Activated CD4-positive, CD25-positive, alpha-beta regulatory T cell treated with anti-CD3 and anti-CD28 coated beads, Interleukin-2, amount 50 U/mL, for 16 hours (primary cell): ENCODE data around the gene CCDC187.

ENCODE experiments used
- DNase-seq: peaks from one replicate; pipeline ENCODE4 v3.0.0-alpha.2; 2020; ENCODE audit warnings: low read depth, low spot score

The CCDC187 gene

DNA sequence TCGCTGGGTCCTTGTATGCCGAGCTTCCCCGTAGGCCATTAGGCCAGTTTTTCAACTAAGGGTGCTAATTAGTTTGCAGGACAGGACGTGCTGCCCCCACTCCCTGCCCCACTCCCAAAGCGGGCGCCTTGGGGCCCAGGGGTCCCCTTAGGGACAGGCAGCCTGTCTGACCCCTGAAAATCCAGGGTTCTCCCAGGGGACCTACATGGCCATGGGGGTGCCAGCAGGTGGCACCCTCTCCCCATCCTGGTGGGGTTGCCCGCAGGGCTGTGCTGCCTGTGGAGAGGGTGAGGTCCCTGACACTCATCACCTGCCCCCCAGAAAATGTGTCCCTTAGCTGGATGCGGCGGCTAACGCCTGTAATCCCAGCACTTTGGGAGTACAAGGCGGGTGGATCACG is 8.5 kb upstream of the CCDC187 start:
- no peak for DNase-seq

DNA sequence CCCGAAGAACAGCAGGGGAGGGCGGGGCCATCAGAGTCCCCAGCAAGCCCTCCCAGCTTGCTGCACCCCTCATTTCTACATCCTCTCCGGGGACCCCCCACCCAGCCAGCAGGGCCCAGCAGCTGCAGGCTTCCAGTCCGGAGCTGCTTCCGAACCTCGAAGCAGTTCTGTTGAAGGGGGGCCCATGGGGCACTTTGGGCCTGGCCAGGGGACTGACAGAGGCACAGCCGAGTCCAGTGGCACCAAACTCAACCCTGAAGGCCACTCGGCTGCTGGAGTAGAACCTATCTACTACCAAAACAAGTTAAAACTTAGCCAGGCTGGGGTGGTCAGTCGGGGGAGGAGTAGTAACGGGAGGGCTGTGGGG is 8.1 kb upstream of the CCDC187 start:
- no peak for DNase-seq

DNA sequence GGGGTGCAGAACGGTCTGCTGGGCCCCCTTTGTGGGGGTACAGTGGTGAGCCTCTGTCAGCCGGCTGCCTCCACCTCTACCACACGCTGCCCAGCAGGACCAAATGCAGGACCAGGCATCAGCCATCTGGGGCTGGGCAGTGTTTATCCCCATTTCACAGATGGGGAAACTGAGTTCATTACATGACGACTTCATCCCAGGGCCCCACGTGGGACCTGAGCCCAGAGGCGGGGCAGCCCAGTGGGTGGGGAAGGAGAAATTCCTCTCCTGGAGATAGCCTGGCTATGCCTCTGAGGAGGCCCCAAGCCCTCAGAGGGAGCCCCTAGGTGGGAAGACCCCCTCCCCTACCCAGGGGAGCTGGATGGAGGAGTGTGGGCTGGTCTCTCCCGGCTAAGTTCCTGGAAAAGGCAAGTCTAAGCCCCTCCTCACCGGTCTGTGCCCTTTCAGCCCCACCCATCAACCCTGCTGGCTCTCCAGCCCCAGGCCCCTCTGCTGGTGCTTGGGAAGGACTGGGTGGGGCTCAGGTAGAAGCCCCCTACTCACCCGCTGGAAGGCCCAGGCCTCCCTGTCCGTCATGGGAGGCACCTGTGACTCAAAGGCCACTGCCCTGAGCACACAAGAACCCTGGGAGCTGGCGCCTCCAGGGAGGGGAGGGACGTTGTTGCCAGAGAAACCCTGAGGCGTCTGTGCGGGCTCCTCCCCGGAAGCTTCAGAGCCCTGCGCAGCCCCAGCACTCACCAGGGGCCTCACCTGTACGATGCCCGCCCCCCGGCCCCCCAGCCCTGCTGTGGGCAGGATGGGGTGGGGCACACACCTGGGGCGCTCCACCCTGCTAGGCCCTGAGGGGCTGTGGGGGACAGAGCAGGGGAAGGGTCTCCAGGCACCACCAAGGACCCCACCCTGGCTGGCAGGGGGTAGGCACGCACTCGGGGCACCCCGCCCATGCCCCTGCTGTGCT is 7.4 kb upstream of the CCDC187 start:
- no peak for DNase-seq

DNA sequence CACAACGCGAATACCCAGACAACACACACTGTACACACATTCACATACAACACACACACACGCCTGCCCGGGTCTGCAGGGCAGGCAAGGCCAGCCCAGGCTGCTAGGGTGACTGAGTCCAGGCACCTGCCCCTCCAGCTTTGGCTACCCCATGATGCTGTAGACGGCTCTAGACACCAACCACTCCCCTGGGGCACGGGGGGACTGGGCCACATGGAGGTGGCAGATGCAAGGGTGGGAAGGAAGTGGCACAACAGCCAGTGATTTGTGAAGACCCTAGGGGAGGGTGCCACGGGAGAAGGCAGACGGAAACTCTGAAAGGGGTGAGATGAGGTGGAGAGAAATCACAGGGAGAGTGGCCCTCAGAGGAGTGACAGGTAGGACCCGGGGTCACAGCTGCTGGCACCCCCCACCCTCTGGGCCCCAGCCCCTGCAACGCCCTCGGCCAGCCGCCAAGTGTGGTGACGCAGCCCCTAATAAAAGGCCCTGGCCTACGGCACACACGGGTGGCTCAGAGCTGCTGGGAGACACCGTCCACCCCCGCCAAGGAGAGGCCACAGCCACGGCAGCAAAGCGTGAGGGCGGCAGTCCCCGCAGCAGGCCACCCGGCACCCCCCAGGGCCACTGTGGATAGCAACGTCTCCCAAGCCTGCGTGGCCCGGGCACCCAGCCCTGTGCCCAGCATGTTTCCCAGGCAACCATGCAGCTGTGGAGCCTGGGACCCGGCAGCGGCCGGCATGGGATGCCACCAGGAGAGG is 6.6 kb upstream of the CCDC187 start:
- no peak for DNase-seq

DNA sequence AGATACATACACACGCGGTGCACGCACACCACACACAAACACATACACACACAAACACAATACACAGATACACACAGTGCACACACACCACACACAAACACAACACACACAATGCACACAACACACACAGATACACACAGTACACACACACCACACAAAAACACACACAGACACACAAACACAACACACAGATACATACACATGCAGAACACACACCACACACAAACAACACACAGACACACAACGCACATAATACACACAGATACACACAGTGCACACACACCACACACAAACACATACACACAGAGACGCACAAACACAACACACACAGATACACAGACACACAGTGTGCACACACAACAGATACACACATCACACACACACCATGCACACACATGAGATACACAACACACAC is 5.9 kb upstream of the CCDC187 start:
- no peak for DNase-seq

DNA sequence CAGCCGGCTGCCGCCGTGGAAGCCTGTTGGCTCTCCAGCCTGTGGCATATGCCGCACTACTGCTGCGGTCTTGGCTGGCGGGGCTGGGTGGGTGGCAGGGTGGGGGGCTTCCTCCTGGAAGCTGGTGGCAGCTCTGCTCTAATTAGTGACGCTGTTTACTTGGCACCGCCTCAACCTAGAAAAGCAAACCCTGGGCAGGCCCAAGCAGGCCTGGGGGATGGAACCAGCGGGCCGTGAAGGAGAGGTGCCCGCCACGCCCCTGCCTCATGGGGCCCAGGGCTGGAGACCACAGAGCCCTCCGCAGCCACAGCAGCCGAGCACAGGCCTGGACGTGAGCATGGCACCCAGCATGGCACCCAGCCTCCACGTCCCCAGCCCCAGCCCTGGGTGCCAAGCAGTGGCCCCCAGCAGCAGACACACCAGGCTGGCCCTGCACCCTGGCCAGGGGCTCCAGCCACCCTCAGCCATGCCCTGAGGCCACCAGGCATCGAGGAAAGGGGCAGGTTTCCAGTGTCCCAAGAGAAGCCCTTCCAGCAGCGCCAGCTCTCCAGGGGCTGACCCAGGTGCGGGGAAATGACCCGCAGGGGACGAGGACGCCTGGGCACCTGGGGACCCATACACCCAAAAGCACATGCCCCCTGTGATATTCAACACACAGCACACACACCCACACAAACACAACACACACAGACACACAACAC is 5.4 kb upstream of the CCDC187 start:
- no peak for DNase-seq

DNA sequence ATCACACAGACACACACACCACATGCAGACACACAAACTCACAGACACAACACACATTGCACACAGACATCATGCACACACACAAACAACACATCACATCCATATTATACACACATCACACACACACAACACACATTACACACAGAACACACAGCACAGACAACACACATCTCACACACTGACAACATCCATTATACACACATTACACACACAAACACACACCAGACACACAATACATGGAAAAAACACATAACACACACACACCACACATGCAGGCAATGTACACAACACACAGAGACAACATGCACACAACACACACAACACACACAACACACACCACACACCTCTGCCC is 4.8 kb upstream of the CCDC187 start:
- no peak for DNase-seq

DNA sequence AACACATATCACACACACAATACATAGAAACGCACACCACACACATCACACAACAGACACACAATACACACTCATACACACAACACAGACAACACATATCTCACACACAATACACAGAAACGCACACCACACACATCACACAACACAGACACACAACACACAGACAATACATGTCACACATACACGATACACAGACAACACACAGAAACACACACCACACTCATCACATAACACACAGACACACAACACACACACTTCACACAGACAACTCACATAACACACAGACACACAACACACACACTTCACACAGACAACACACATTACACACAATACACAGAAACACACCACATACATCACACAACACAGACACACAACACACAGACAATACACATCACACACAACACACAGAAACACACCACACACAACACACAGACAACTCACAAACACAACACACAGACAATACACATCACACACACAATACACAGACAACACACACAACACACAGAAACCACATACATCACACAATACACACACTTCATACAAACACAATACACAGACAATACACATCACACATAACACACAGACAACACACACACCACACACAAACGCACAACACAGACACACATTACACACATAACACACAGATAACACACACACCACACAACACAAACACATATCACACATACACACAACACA is 4.3 kb upstream of the CCDC187 start:
- DNase-seq, result no peak

DNA sequence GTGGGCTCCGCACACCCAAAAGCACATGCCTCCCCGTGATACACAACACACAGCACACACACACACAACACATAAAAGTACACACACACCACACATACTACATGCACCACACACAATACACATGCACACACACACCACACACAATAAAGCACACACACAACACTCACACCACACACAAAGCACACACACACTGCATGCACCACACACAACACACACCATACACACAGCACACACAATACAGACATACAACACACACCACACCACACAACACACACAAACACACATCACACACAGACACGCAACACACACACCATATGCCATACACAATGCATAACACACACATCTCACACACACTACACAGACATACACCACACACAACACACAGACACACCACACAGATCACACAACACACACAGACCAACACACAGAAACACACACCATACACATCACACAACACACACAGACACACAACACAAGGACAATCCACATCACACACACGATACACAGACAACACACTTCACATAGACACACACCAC is 3.4 kb upstream of the CCDC187 start:
- no peak for DNase-seq

DNA sequence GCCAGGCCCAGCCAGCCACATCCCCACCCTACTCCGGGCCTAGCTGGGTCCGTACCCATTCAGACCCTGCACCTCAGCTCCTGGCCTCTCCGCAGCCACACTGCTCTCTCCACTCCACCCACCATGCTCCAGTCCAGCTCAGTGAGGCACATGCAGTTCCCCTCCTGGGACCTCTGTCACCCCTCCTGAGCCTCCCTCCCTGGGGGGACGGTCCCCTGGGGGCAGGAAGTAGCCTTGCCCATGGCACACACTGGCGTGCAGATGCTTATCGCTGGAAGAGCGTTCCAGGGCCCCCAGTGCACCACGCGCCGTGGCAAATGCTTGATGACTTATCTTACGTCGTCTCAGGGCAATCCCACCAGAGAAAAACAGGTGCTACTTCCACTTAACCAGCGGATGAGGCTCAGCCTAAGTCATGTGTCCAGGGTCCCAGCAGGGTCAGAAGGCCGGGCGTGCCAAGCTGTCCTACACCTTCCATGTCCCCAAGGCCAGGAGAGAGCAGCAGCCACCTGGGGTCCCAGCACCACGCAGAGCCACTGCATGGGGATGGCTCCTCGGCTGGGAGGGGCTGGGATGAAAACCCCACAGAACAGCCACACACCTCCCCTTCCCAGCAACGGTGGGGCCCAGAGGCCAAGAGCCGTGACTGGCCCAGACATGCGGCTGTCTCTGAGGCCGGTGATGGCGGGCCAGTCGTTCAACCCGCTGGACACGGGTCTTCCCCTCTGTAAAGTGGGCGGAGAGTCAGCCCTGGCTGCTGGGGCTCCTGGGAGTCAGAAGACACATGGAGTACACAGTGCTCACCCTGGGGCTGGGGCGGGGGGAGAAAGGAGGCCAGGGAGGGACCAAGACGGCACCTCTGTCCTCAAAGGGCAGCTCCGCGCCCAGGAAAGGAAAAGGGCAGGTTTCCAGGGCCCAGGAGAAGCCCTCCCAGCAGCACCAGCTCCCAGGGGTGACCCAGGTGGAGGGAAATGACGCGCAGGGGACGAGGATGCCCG is 2.6 kb upstream of the CCDC187 start:
- no peak for DNase-seq

DNA sequence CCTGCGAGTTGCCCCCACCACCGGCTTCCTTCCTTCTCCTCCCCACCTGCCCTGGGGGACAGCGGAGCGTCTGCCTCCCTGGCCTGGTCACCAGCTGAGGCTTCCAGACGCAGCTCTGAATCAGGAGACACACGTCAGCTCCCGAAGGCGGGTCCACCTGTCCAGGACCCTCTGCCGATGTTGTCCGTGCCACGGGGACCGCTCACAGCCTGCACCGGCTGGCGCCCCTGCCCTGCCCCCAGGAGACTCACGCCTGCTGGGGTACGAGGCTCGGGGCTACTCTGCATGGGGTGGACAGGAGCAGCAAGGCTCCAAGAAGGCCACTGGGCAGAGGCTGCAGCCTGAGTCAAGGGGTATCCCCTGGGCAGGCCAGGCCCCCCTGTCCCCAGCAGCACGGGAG is 1.9 kb upstream of the CCDC187 start:
- DNase-seq, result no peak

DNA sequence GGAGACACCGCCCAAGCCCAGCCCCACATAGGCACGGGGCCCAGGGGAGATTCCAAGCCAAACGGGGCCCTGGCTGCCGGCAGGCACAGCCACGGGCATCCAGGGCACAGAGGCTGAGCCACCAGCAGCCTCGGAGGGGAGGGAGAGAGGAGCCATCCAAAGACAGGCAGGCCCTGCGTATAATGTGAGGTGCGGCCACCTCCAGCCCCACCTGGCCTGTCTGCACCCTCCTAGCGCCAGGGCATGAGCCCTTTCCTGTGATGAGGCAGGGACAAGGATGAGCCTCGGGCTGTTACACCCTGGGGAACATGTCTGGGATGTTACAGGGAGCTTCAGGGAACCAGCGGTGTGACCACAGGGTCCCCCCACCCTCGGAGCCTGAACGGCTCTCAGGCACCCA is 1.1 kb upstream of the CCDC187 start:
- no peak for DNase-seq

DNA sequence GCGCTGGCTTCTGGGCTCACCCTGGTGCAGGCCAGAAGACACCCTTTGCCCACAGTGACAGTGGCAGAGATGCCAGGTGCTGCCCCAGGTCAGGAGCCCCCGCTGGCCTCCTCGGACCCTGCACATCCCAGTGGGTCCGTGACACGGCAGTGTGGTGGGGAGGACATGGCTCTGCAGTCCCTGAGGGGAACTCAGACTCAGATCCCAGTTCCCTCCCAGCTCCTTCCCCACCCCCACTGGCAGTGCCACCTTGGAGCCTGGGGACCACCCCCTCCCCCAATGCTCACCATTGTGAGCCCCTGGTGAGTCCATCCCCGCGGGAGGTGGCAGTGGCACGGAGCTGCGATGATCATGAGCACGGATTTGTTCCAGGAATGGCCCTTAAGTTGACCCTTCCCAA is 562 bp upstream of the CCDC187 start:
- no peak for DNase-seq

DNA sequence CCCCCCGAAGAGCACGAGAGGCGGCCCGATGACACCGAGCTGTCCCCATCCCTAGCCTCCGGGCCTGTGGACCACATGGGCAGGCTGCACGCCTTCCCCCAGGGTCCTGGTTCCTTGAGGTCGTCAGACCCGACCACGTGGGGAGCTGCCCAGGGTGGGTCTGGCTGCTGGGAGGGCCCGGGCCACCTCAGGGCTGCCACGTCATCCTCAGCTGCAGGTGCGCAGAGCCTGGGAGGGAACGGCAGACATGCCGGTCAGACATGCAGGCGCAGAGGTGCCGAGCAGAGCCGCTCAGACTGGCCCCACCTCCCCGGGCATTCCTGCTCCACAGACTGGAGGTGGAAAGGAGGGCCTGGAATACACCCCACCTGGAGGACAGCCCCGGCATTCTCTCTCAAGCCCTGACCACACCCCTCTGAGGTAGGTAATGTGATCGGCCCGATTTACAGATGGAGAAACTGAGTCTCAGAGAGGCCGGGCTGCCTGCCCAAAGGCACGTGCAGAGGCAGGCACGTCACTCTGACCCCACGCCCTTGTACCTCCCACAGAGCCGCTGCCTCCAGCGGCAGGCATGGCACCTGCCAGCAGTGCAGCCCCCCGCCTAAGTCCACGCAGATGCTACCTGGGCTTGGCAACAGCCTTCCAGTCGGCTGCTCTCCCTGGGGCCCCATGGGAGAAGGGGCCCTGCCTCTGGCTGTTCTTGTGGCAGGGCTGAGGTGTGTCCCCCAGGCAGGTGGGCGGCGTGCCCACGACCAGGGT is 649 bp downstream of the CCDC187 start:
- DNase-seq, result no peak

DNA sequence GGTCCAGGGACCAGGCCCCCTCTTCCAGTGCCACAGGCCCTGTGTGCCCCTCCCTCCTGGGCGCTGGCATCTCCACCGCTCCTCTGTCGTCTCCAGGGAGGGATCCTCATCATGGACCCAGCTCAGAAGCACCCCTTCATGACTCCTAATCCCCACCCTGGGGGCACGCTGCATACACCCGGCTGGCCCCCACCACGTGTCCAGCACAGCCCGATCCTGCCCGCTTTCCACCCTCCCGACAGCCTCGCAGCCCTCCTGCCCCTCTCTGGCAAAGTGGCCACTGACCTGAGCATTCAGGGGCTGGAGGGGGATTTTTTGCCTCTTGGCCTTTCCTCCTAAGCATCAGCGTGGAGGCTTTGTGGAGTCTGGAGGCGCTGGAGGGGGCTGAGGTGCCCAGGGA is 1.4 kb downstream of the CCDC187 start:
- DNase-seq, result no peak

DNA sequence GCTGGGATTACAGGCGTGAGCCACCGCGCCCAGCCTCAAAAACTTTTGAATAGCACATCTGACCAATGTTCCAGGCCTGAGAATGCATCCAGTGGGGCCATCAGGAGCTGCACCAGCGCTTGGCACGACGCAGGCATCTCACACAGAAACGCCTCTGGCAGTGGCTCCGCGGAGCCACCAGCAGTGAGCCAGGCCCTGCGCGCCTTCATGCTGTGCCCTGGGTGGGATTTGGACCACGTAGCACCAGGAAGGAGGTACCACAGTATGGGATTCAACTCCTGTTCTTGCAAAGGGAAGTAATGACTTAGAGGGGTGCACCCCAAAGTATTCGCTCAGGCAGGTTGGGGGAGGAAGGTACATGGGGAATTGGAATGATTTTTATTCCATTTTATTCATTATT is 3.0 kb downstream of the CCDC187 start:
- DNase-seq, result no peak

DNA sequence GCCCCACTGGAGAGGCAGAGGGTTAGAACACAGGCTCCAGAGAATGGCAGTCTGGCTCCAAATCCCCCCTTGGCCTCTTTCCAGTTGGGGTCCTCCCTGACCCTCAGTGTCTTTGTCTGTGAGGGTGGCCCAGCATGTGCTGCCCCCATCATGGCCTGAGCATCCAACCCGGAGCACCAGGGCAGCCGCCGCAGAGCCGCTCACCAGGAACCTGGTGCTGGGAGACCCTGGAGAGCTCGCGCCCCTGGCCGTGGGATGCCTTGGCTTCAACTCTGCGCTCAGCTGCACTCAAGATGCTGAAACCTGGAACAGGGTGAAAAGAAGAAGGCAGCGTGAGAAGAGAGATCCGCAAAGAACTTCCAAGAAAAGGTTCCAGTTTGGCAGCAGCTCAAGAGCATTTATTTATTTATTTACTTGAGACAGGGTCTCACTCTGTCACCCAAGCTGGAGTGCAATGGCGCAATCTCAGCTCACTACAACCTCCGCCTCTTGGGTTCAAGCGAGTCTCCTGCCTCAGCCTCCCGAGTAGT is 3.8 kb downstream of the CCDC187 start:
- DNase-seq, result no peak

DNA sequence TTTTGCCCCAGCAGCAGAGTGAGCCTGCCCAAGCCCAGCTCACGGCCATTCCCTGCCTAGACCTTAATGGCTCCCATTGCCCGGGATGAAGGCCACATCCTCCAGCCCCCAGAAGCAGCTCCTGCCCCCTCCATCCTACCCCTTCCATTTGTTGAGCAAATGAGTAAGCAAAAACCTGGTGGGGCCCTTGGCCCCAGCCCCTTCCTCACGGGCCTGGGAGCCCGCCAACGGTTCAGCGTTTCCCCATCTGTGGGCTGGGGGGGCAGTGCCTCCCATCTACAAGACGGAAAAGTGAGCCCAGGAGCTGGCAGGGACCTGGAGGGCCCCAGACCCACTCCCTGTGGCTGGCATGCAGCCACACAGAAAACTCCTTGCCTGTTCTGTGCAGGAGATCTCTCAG is 4.4 kb downstream of the CCDC187 start:
- no peak for DNase-seq

DNA sequence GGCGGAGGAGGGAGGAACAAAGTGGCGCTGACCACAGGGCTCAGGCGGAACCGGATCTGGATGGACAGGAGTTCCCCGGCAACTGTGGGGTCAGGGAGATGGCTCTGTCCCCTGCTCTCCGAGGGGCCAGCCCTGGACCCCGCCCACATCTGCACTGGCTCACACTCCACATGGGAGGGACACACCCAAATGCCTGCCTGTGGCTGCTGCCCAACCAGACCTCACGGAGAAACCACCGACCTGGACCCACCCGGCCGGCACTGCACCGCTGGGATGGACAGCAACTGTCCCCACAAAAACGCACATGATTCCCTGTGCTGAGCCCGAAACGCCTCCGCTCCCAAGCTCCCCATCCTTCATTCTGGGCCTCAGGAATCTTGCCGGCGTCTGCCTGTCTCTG is 4.8 kb downstream of the CCDC187 start:
- DNase-seq, result no peak
